RCC 7860 (cell line): ENCODE measurements around the gene SOBP.

Source experiments
- DNase-seq: peaks from one replicate; pipeline ENCODE4 v3.0.0-alpha.2; 2015; ENCODE audit warnings: low spot score
- FAIRE-seq: peaks from 2 replicates; lab custom pipeline; 2012; peaks lifted over from hg19 to GRCh38; lab: Jason Lieb, UNC

Gene SOBP

DNA sequence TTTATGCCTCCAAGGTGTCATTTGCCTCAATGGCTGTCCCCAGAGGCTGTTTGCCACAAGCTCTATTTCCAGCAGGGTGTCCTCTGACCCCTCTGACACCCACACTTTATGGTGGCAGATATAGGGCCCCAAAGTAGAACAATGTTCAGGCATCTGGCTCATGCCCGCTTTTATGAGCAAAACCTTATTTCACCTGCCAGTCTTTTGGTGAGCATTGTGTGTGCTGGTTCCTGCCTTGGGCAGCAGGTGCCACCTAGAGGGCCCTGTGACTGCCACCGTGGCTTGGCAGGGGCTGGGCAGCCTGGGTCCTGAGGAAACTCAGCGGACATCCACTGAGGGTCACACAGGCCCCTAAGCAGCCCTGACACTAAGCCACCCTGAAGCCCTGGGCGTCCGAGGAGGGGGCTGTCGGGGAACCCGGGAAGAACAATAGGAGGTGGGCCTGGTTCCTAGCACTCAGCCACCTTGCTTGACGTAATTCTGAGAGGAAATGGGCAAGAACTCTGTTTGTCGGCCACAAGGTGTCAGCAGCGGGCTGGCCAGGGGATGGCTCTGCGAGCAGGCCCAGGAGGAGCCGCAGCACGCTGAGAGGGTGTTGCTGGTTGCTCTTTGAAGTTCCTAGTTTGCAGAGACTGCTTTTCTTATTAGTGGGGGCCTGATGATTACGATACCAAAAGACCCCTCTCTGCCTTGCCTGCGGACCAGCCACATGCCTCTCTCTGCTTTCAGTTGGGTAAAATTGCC is 185.2 kb downstream of the SOBP start:
- DNase-seq (peak; percentile 36), FAIRE-seq (no peak)

- FAIRE-seq, result no peak
These were observed 186.1 kb downstream of the SOBP start for GRCh38 chr6:107676042-107676441.

DNA sequence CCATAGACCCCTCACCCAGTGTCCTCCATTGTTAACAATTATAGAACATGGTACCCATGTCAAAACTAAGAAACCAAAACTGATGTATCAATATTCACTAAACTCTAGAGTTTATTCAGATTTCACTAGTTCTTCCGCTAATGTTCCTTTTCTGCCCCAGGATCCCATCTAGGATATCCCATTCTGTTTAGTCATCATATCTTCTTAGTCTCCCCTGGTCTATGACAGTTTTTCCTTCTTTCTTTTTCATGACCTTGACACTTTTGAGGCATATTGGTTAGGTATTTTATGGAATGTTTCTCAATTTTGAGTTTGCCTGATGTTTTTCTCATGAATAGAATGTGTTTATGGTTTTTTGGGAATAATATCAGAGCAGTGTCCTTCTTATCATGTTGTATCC is 187.5 kb downstream of the SOBP start:
- FAIRE-seq, result no peak

More at GRCh38 chr6:107676042-107676441, 186.1 kb downstream of the SOBP start:
- no peak for DNase-seq

GRCh38 chr6:107679457-107679856 is 189.5 kb downstream of the SOBP start:
- DNase-seq (no peak), FAIRE-seq (no peak)

More for the DNA sequence above, 187.5 kb downstream of the SOBP start:
- no peak for DNase-seq

DNA sequence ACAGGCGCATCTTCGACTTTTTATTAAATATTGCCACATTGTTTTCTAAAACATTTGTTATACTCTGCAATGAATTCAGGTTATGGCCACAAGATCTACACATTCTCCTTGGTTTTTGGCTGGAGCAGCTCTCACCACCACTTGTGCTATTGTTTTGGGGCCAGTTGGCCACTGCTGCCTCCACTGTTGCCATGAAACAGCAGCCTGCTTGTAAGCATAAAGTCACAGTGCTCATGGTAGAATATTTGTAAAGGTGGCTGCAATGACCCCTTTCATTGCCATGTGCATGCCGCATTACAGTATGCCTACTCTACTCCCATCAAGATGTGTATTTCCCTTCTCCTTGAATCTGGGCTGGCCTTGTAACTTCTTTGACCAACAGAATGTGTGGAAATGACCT is 192.8 kb downstream of the SOBP start:
- DNase-seq (no peak), FAIRE-seq (no peak)

DNA sequence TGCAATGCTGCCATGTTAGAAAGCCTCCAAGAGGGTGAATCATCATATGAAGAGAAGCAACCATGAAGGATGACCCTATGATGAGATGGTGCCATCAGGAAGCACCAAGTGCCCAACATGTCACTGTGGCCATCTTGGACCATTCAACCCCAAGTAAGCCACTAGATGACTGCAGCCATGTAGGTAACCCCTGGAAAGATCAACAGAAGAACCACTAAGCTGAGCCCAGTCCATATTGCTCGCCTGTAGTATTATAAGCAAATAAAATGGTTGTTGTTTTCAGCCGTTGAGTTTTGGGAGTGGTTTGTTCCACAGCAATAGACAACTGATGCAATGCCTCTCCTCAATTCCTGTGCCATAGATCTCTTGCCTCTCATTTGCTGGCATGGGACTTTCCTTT is 193.3 kb downstream of the SOBP start:
- DNase-seq (no peak), FAIRE-seq (no peak)

- DNase-seq (no peak), FAIRE-seq (no peak)
These were observed 195.1 kb downstream of the SOBP start for GRCh38 chr6:107684996-107685395.

DNA sequence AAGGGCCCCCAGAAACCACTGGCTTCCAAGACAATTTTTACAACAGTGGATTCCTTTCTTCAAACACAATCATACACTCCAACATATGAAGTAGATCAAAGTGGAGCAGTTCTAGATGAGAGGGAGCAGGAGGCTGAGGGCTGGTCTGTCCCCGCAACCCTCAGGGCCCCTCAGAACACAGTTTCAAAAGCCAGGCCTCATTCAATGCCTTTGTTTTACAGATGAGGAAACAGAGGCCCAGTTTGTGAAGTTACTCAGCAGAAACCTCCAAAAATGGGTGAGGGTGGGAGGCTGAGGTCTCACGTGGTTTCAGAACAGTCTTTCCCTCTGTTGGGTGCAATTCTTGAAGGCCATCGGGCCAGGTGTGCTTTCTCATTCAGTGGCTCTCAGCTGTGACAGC is 199.3 kb downstream of the SOBP start:
- DNase-seq (no peak), FAIRE-seq (no peak)

DNA sequence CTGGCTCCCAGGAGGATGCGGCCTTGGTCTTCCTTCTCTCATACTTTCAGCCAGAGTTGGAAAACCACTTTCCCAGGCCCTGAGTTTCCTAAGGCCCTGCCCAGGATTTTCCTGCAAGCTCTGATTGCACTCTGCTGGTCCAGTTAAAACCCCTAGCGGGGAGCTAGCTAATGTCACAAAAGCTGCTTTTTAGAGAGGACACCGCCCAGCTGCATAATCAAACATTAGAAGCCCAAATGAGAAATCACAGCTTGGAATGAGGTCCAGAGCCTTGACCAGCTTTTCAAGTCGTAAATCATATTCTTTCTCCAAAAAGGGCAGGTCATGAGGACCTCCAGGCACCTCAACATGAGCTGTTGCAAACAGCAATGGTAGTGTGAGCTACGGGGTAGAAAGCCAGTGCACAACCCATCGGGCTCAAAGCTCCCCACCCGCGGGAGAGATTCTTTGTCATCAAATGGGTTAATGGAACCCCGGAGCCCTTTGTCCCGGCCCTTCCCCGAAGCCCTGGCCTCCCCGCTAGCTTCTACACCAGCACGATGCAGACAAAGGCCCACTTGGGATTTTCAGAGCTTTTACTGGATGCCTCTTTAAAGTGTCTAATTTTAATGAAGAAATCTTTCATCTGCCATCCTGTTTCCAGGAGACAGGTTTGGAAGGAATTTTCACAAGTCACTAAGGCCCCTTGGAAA is 200.2 kb downstream of the SOBP start:
- no peak for FAIRE-seq
- no peak for DNase-seq

- no peak for FAIRE-seq
- DNase-seq, result no peak
These were observed 200.7 kb downstream of the SOBP start for GRCh38 chr6:107690643-107691061.

GRCh38 chr6:107691062-107691751 is 201.3 kb downstream of the SOBP start:
- DNase-seq (no peak), FAIRE-seq (no peak)

GRCh38 chr6:107692351-107692750 is 202.4 kb downstream of the SOBP start:
- no peak for DNase-seq
- no peak for FAIRE-seq

DNA sequence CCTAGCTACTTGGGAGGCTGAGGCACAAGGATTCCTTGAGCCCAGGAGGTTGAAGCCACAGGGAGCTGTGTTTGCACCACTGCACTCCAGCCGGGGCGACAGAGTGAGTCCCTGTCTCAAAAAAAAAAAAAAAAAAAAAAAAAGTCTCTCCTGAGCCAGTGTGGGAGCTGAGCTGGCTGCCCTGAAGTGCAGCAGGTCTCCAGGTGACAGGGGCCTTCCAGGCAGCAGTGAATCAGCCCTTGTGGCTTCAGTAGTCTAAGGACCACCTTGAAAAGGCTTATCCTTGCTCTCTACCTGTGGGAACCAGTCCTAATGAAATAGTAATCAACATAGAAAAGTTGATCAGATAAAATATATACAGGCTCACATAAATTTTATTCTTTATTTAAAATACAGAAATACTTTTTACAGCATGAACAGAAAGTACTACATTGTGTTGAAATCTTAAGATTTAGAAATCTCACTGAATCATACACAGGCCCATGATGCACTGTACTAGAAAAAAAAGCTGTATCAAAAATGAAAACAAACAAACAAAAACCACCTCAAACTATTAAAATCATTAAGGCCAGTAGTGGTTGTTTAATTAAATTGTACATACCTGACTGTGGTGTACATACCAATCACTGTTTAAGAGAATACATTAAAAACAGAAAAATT is 205.3 kb downstream of the SOBP start:
- FAIRE-seq (no peak), DNase-seq (no peak)

DNA sequence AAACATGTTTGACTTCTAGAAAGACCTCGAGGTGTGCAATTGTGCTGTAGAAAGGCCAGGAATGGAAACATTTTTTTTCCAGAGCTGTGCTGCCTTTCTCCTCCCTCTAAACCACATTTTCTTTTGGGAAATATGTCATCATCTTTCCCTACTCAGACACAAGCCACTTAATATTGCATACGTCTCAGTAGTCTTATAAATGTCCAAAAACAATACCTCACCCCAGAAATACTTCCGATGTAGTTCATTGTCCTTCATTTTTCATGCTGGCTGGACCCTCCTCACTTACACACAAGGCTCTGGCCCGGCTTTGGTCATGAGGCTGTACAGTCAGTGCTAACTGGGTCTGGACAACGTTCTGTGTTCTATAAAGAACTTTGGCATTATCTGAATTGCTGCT is 207.8 kb downstream of the SOBP start:
- FAIRE-seq (no peak), DNase-seq (no peak)

DNA sequence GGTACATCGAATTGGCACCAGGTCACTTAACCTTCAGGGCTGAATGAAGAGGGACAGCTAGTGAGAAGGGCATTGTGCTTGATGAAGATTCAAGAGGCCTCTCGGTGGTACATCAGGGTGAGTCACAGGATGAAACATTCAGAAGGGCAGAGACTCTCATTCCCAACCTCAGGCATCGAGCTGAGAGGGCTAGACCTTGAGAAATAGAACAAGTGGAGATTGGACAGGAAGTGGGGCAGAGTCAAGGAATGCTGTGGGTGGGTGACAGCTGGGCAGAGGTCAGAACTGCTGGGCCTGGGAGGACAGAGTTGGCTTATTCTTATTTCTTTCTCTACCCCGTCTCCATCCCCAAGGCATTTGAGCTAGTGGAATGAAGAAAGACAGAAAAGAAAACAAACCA is 208.2 kb downstream of the SOBP start:
- no peak for FAIRE-seq
- peak; percentile 41 for DNase-seq

GRCh38 chr6:107699254-107699653 is 209.3 kb downstream of the SOBP start:
- FAIRE-seq, result no peak

DNA sequence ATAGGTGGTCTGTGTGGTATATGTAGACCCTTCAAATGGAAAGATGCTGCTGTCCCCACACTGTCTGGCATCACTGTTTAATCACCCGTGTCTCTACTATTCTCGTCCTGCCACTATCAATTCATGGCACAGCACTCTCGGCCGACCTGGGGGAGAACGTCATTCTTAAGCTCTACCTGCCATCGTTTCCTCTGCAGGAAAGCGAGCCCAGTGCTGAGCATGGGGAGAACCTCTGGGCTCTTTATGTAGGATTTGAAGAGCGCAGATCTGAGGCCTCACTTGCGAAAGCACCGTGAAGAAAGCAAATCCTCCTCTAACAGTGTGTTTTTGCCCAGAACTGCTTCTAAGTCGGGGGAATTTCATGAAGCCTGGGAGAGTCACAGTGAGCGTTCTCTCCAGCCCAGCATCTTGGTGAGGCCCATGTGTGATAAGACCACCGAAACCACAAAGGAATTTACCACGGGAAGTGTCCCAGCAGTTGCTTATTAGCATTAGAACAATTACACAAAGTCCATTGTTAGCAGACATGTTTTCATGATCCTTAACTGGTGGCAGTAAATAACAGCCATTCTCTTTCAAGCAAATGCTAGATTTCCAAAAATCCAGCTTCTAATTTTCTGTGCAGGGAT is 209.9 kb downstream of the SOBP start:
- FAIRE-seq (no peak), DNase-seq (no peak)

More at GRCh38 chr6:107699254-107699653, 209.3 kb downstream of the SOBP start:
- no peak for DNase-seq

GRCh38 chr6:107703606-107704005 is 213.7 kb downstream of the SOBP start:
- no peak for FAIRE-seq
- DNase-seq, result no peak

DNA sequence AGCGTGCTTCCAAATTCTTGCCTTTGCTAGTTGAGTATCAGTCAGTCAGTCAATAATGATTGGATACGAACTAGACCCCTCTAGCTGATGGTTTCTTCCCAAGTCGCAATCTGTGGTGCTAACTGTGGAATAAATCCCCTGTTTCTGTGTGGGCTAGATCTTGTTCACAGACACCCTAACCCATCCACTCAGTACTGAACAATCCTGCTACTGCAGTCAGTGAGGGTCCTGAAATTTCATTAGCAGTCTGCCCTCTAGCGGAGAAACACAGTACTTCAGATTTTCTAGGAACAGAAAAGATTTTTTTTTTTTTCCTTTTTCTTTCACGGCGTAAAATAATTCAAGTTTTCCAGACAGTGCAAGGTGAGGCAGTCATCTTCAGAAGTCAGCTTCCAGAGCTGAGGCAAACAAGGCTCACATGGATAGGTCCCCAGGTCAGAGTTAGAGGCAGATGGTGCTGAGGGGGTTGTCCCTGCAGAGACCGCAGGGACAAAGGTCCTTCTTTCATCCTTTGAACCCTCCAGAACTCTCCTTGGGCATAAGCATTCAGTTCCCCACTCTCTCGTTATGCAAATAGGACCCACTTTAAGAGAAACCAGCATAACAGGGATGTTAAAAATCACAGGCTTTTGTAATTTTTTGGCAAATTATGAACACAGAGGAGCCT is 214.6 kb downstream of the SOBP start:
- DNase-seq (no peak), FAIRE-seq (no peak)

- DNase-seq, result no peak
- no peak for FAIRE-seq
These were observed 216.7 kb downstream of the SOBP start for GRCh38 chr6:107706516-107707115.
